Measurements from ENCODE around the gene AFAP1. TPM values are rescaled to one million over a fixed set of nuclear protein-coding genes. Genes with fewer than 3 reads are reported as not detected.

The AFAP1 gene, protein sequence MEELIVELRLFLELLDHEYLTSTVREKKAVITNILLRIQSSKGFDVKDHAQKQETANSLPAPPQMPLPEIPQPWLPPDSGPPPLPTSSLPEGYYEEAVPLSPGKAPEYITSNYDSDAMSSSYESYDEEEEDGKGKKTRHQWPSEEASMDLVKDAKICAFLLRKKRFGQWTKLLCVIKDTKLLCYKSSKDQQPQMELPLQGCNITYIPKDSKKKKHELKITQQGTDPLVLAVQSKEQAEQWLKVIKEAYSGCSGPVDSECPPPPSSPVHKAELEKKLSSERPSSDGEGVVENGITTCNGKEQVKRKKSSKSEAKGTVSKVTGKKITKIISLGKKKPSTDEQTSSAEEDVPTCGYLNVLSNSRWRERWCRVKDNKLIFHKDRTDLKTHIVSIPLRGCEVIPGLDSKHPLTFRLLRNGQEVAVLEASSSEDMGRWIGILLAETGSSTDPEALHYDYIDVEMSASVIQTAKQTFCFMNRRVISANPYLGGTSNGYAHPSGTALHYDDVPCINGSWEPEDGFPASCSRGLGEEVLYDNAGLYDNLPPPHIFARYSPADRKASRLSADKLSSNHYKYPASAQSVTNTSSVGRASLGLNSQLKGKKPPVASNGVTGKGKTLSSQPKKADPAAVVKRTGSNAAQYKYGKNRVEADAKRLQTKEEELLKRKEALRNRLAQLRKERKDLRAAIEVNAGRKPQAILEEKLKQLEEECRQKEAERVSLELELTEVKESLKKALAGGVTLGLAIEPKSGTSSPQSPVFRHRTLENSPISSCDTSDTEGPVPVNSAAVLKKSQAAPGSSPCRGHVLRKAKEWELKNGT
- 31.9 and 32.9 TPM in 2 replicates for total RNA-seq
- long read RNA-seq, full-length matches to known transcripts: 2 of 30 reads
- long read RNA-seq, partial matches to known transcripts: 3 of 30 reads
- long read RNA-seq, other reads (novel, unspliced or antisense): 25 of 30 reads

DNA sequence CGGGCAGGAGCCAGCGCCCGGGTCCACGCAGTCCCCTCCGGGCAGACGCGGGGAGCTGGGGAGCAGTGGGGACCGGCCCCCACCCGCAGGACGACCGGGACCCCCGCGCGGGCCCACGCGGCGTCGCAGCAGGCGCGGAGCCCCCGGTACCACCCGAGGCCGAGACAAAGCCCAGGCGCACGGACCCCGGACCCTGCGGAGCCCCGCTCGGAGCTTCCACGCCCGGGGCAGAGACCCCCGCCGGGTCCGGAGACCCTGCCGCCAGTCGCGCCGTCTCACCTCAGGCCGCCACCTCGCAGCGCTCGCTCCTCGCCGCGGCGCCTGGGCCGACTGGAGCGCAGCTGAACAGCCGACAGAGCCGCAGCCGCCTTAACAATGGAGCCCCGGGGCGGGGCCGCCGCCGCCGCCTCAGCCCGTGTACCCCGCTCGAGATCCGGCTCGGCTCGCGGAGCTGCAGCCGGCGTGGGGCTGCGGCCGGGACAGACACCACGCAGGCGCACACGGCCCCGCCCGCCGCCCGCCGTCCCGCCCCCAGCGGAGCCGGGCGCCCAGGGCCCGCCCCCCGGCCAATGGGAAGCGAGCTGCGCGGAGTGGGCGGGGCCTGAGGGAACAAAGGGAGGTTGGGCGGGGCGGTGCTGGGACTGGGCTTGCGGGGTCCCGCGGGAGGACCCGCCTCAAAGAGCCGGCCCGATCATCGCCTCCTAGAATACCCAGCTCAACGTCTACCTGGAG, at the start of gene AFAP1:
Gene AFAP1, minus strand, starts transcription at position 485 of the 732 bp plus-strand sequence. CDS start 67,783 bp downstream, outside the sequence.
- H3K36me3 Mint-ChIP-seq (ENCODE audit: insufficient read depth): no peaks in the 10 kb centered on the region
- peak within 1 kb of the TSS; percentile 90 for H3K27ac Mint-ChIP-seq
- no peaks in the 10 kb centered on the region for H3K27me3 Mint-ChIP-seq
- DNase-seq (ENCODE audit: low spot score, unreplicated experiment): peak; percentile 90
- peaks cover 31% of the 10 kb centered on the region for H3K4me1 Mint-ChIP-seq (ENCODE audit: low read depth)
- no peaks in the 10 kb centered on the region for H3K9me3 Mint-ChIP-seq (ENCODE audit: low read depth)
- TF ChIP-seq, protein P1, sequence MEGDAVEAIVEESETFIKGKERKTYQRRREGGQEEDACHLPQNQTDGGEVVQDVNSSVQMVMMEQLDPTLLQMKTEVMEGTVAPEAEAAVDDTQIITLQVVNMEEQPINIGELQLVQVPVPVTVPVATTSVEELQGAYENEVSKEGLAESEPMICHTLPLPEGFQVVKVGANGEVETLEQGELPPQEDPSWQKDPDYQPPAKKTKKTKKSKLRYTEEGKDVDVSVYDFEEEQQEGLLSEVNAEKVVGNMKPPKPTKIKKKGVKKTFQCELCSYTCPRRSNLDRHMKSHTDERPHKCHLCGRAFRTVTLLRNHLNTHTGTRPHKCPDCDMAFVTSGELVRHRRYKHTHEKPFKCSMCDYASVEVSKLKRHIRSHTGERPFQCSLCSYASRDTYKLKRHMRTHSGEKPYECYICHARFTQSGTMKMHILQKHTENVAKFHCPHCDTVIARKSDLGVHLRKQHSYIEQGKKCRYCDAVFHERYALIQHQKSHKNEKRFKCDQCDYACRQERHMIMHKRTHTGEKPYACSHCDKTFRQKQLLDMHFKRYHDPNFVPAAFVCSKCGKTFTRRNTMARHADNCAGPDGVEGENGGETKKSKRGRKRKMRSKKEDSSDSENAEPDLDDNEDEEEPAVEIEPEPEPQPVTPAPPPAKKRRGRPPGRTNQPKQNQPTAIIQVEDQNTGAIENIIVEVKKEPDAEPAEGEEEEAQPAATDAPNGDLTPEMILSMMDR (IDR thresholded peaks at IDR 0.05; ENCODE audit: unreplicated experiment): no peak
- H3K4me3 Mint-ChIP-seq (ENCODE audit: low read depth): peak within 1 kb of the TSS; percentile 74

DNA sequence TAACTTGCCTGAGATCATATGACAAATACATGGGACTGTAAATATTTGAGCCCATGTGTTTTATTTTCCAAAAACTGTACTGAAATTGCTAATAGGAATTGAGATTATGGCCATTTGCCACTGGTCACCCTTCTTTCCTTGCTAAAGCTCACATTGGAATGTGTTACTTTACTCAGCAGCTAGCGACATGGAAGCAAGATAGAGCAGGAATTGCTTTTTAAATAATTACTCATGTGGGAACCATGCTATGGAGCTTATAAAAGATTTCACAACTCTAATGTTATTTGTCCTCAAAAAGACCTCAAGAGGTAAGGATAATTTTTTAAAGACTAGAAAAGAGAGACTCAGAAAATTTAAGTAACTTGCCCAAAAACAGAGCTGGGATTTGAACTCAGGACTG, 48.8 kb upstream of the AFAP1 start:
- peaks cover 3% of the 10 kb centered on the region for H3K27me3 Mint-ChIP-seq
- no peak overlapping the region for H3K27ac Mint-ChIP-seq
- no peak overlapping the region for H3K4me3 Mint-ChIP-seq (ENCODE audit: low read depth)
- TF ChIP-seq, protein P1 (IDR thresholded peaks at IDR 0.05; ENCODE audit: unreplicated experiment): no peak
- no peaks in the 10 kb centered on the region for H3K4me1 Mint-ChIP-seq (ENCODE audit: low read depth)
- no peaks in the 10 kb centered on the region for H3K36me3 Mint-ChIP-seq (ENCODE audit: insufficient read depth)
- no peak for DNase-seq (ENCODE audit: low spot score, unreplicated experiment)
- H3K9me3 Mint-ChIP-seq (ENCODE audit: low read depth): no peaks in the 10 kb centered on the region

DNA sequence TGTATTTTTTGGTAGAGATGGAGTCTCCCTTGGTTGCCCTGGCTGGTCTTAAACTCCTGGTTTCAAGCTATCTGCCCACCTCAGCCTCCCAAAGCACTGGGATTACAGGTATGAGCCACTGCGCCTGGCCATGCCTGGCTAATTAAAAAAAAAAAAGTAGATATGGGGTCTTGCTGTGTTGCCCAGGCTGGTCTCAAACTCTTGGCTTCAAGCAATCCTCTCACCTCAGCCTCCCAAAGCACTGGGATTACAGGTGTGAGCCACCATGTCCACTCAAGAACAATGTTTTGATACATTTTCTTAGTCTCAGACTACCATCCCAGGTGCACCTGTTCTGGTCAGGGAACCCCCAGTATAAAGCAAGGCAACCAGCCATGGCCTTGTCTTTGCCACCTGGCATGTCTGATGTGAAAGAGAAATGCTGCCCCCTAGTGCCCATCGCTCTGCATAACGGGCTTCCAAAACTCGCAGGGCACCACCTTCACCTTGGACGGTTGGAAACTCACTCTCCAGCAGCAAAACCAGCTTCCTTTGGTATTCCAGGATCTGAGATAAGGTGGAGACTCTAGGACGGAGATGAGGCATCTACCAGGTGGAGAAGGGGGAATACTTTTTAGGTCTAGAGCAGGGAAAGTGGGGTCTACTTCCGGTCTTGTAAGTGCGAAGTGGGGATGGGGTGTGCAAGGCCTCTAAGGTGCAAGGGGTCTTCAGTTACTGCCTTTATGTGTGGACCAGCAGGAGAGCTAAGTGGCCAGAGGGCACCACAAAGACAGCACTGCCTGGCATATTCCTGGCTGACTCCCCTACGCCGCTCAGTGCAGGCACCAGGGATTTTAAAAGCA, 47.7 kb upstream of the AFAP1 start:
- Mint-ChIP-seq H3K36me3 (ENCODE audit: insufficient read depth) (no peaks in the 10 kb centered on the region), H3K4me3 (ENCODE audit: low read depth) (no peak overlapping the region), H3K9me3 (ENCODE audit: low read depth) (no peaks in the 10 kb centered on the region), H3K4me1 (ENCODE audit: low read depth) (no peaks in the 10 kb centered on the region), H3K27me3 (peaks cover 7% of the 10 kb centered on the region), H3K27ac (no peak overlapping the region)
- TF ChIP-seq, protein P1 (IDR thresholded peaks at IDR 0.05; ENCODE audit: unreplicated experiment): peak; percentile 86
- DNase-seq (ENCODE audit: low spot score, unreplicated experiment): peak; percentile 75

DNA sequence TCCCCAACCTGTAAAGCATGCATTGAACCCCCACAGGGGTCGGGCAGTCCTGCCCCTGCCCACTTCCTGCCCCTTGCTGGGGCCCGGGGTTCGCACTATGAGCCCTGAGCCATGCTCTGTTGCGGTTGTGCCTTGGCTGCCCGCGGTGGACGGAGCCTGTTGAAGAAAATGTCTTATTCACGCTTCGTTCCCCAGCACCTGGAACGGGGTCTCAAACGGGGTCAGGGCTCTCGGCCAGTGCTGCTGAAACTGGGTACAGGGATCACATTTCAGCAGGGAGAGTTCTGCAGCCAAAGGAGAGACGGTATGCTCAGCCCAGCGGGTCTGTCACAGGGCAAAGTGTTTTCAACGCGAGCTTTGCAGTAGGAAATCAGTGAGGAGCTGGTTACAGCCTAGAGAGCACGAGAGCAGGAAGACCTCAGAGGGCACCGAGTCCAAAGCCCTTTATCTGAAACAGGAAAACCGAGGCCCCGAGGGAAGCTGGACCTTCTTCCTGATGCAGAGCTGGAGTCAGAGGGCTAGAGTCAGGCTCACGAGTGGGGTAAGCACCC, 46.3 kb upstream of the AFAP1 start:
- peaks cover 7% of the 10 kb centered on the region for H3K27me3 Mint-ChIP-seq
- peaks cover 2% of the 10 kb centered on the region for H3K36me3 Mint-ChIP-seq (ENCODE audit: insufficient read depth)
- no peak overlapping the region for H3K4me3 Mint-ChIP-seq (ENCODE audit: low read depth)
- no peak overlapping the region for H3K27ac Mint-ChIP-seq
- DNase-seq (ENCODE audit: low spot score, unreplicated experiment): no peak
- peaks cover 6% of the 10 kb centered on the region for H3K4me1 Mint-ChIP-seq (ENCODE audit: low read depth)
- TF ChIP-seq, protein P1 (IDR thresholded peaks at IDR 0.05; ENCODE audit: unreplicated experiment): no peak
- peaks cover 4% of the 10 kb centered on the region for H3K9me3 Mint-ChIP-seq (ENCODE audit: low read depth)
